ENCODE data around the gene TFAM.

GRCh38 chr10:58348571-58349033 lies 36.6 kb upstream of the TFAM start:
- TF ChIP-seq CTCF (optimal IDR thresholded peaks at IDR 0.05 in 1 of 3, IDR thresholded peaks at IDR 0.05 in 1 of 3, conservative IDR thresholded peaks at IDR 0.05 in 1 of 3; ENCODE audit: extremely low read depth in 1 of 3, insufficient read depth in 2 of 3, low read length in 3 of 3) (no peak), EZH2 (IDR thresholded peaks at IDR 0.05; ENCODE audit: low read length) (no peak)

Data from keratinocyte (primary cell).